Activated T-helper 9 cell treated with anti-CD3 and anti-CD28 coated beads, Interleukin-2, amount 50 U/mL, for 16 hours (primary cell): ENCODE results near the gene AUH.

Experiments
- DNase-seq: peaks from one replicate; pipeline ENCODE4 v3.0.0-alpha.2; 2020; ENCODE audit warnings: low read depth

AUH gene

GRCh38 chr9:91336786-91337185 lies 24.9 kb downstream of the AUH start:
- no peak for DNase-seq

GRCh38 chr9:91334053-91334452 lies 27.7 kb downstream of the AUH start:
- no peak for DNase-seq

- no peak for DNase-seq
These were observed 28.2 kb downstream of the AUH start for GRCh38 chr9:91333551-91333950.

- no peak for DNase-seq
These were observed 29.0 kb downstream of the AUH start for GRCh38 chr9:91332546-91333231.

GRCh38 chr9:91331849-91332248 lies 29.9 kb downstream of the AUH start:
- no peak for DNase-seq

GRCh38 chr9:91328186-91328585 lies 33.5 kb downstream of the AUH start:
- no peak for DNase-seq

GRCh38 chr9:91321691-91322090 lies 40.0 kb downstream of the AUH start:
- no peak for DNase-seq

- DNase-seq = no peak
These were observed 41.4 kb downstream of the AUH start for GRCh38 chr9:91320299-91320698.

GRCh38 chr9:91316093-91316492 lies 45.6 kb downstream of the AUH start:
- no peak for DNase-seq

- DNase-seq = no peak
These were observed 46.5 kb downstream of the AUH start for GRCh38 chr9:91315191-91315590.

- no peak for DNase-seq
These were observed 48.9 kb downstream of the AUH start for GRCh38 chr9:91312717-91313325.

GRCh38 chr9:91310037-91310436 lies 51.7 kb downstream of the AUH start:
- no peak for DNase-seq

GRCh38 chr9:91308191-91308590 lies 53.5 kb downstream of the AUH start:
- DNase-seq = no peak

GRCh38 chr9:91307279-91307678 lies 54.4 kb downstream of the AUH start:
- DNase-seq = no peak

- no peak for DNase-seq
These were observed 55.5 kb downstream of the AUH start for GRCh38 chr9:91306296-91306630.

- no peak for DNase-seq
These were observed 56.0 kb downstream of the AUH start for GRCh38 chr9:91305596-91306295.

- no peak for DNase-seq
These were observed 57.8 kb downstream of the AUH start for GRCh38 chr9:91303741-91304415.

GRCh38 chr9:91302831-91303230 lies 58.9 kb downstream of the AUH start:
- DNase-seq = no peak

GRCh38 chr9:91301161-91301560 lies 60.6 kb downstream of the AUH start:
- no peak for DNase-seq

- no peak for DNase-seq
These were observed 63.4 kb downstream of the AUH start for GRCh38 chr9:91298311-91298710.

GRCh38 chr9:91297306-91297705 lies 64.4 kb downstream of the AUH start:
- no peak for DNase-seq

GRCh38 chr9:91296354-91296753 lies 65.4 kb downstream of the AUH start:
- no peak for DNase-seq

GRCh38 chr9:91295357-91295756 lies 66.4 kb downstream of the AUH start:
- no peak for DNase-seq
